Smooth muscle cell (in vitro differentiated cells): ENCODE results near the gene ARTN. TPM values are rescaled to one million over a fixed set of nuclear protein-coding genes. Genes with fewer than 3 reads are reported as not detected.
A peak's percentile ranks its signal among the peaks of the same experiment; 100 is the strongest.

Experiments
- DNase-seq: peaks from one replicate; lab custom pipeline; 2025; ENCODE audit not compliant: unreplicated experiment; lab: John Stamatoyannopoulos, UW
- H2AFZ ChIP-seq: fragments of 200-600 bp; sonication (generic); 2 replicates; pipeline ENCODE4 v1.6.0; 2016; ENCODE audit warnings: antibody characterized with exemption, low read depth, mild to moderate bottlenecking
- H3F3A ChIP-seq: fragments of 200-600 bp; sonication (generic); 2 replicates; pipeline ENCODE4 v1.6.0; 2017; ENCODE audit warnings: antibody characterized with exemption, low read depth
- H3K27ac ChIP-seq: fragments of 200-600 bp; sonication (generic); 2 replicates; pipeline ENCODE4 v1.5.1; 2016; ENCODE audit warnings: low read depth, mild to moderate bottlenecking
- H3K27me3 ChIP-seq: fragments of 200-600 bp; sonication (generic); 2 replicates; pipeline ENCODE4 v1.6.1; 2016; ENCODE audit warnings: low read depth, mild to moderate bottlenecking
- H3K36me3 ChIP-seq: fragments of 200-600 bp; sonication (generic); 2 replicates; pipeline ENCODE4 v1.5.1; 2016; ENCODE audit warnings: low read depth
- H3K4me1 ChIP-seq: fragments of 200-600 bp; sonication (generic); 2 replicates; pipeline ENCODE4 v1.5.1; 2016; ENCODE audit warnings: low read depth
- H3K4me2 ChIP-seq: fragments of 200-600 bp; sonication (generic); 2 replicates; pipeline ENCODE4 v1.6.0; 2016; ENCODE audit warnings: mild to moderate bottlenecking
- H3K4me3 ChIP-seq: fragments of 200-600 bp; sonication (generic); 2 replicates; pipeline ENCODE4 v1.5.1; 2016; ENCODE audit warnings: mild to moderate bottlenecking
- H3K79me2 ChIP-seq: fragments of 200-600 bp; sonication (generic); 2 replicates; pipeline ENCODE4 v1.6.0; 2016; ENCODE audit warnings: low read depth, mild to moderate bottlenecking
- H3K9ac ChIP-seq: fragments of 200-600 bp; sonication (generic); 2 replicates; pipeline ENCODE4 v1.6.0; 2016; ENCODE audit warnings: low read depth
- H3K9me3 ChIP-seq: fragments of 200-600 bp; sonication (generic); replicated peaks from 2 replicates; pipeline ENCODE4 v1.5.1; 2016; ENCODE audit warnings: low read depth
- H4K20me1 ChIP-seq: fragments of 200-600 bp; sonication (generic); 2 replicates; pipeline ENCODE4 v1.6.0; 2016; ENCODE audit warnings: low read depth
- WGBS: methylation state at CpG from one replicate; pipeline ENCODE4 v1.1.7; 2016; ENCODE audit warnings: low lambda C conversion rate; 5-methylcytosine and 5-hydroxymethylcytosine counted together
- polyA plus RNA-seq: library from polyadenylated mRNA; unstranded; fragments of >200 nt; fragmentation: Nextera tagmentation; extraction: Ambion mirVana; gene quantifications from 2 replicates; pipeline ENCODE4 v1.2.1, GENCODE V29; 2016
- total RNA-seq: library from RNA; depleted of rRNA; stranded (reverse); fragments of >200 nt; gene quantifications from 2 replicates; pipeline ENCODE4 v1.2.3, GENCODE V29; 2014
- TF ChIP-seq, protein P1 (sequence below): fragments of 200-600 bp; sonication (generic); IDR thresholded peaks from 2 replicates; pipeline ENCODE4 v1.5.1; 2017; ENCODE audit warnings: borderline replicate concordance, mild to moderate bottlenecking, antibody characterized with exemption; ENCODE audit not compliant: insufficient read depth, poor library complexity, severe bottlenecking

The ARTN gene
- total and polyA plus RNA-seq, 2 experiments from 2014 or later: 0.27 to 0.36 TPM

DNA sequence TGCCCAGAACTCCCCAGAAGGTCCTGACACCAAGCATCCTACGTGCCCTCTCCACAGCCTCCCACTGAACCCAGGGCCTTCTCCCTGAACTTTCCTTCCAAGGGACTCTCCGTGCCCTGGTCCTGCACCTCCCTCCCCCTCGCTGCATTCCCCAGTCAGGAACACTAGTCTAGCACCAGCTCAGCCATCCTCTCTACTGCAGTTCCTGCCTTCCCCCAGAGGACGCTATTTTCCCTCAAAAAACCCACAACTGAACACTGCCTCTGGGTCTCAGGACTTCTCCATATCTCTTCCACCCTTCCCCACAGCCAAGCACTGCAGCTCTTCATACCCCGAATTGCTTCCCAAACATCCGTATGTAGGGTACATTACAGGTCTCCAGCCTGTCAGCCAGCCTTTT is 12.6 kb upstream of the ARTN start:
- no peaks in the 10 kb centered on the region for H3K4me1 ChIP-seq
- no peaks in the 10 kb centered on the region for H3K79me2 ChIP-seq
- H3K4me3 ChIP-seq: no peak overlapping the region
- H4K20me1 ChIP-seq: no peaks in the 10 kb centered on the region
- TF ChIP-seq, protein P1, sequence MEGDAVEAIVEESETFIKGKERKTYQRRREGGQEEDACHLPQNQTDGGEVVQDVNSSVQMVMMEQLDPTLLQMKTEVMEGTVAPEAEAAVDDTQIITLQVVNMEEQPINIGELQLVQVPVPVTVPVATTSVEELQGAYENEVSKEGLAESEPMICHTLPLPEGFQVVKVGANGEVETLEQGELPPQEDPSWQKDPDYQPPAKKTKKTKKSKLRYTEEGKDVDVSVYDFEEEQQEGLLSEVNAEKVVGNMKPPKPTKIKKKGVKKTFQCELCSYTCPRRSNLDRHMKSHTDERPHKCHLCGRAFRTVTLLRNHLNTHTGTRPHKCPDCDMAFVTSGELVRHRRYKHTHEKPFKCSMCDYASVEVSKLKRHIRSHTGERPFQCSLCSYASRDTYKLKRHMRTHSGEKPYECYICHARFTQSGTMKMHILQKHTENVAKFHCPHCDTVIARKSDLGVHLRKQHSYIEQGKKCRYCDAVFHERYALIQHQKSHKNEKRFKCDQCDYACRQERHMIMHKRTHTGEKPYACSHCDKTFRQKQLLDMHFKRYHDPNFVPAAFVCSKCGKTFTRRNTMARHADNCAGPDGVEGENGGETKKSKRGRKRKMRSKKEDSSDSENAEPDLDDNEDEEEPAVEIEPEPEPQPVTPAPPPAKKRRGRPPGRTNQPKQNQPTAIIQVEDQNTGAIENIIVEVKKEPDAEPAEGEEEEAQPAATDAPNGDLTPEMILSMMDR: no peak
- 91% methylated on average over 5 of the region's 6 CpGs for WGBS
- H3K27me3 ChIP-seq: no peaks in the 10 kb centered on the region
- H3K36me3 ChIP-seq: no peaks in the 10 kb centered on the region
- no peak for DNase-seq
- H3K4me2 ChIP-seq: no peak overlapping the region
- no peaks in the 10 kb centered on the region for H3F3A ChIP-seq
- H3K27ac ChIP-seq: no peak overlapping the region
- no peak overlapping the region for H2AFZ ChIP-seq
- H3K9ac ChIP-seq: no peak overlapping the region
- no peaks in the 10 kb centered on the region for H3K9me3 ChIP-seq

DNA sequence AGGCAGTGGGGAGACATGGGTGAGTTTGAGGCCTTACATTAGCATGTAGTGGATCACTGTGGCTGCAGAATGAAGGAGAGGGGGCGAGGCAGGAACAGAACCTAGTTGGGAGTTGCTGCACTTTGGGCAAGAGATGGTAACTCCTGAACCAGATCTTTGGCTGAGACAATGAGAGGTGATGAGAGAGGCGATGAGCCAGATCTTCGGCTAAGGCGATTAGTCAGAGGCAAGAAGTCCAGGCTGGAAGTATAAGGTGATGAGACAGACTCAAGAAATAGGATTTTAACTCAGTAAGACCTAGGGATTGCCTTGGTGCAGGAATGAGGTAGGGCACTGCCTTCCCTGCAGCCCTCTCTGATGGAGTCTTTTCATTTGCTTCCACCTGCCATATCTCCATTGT is 9.1 kb upstream of the ARTN start:
- 95% methylated on average over 4 of the region's 4 CpGs for WGBS

DNA sequence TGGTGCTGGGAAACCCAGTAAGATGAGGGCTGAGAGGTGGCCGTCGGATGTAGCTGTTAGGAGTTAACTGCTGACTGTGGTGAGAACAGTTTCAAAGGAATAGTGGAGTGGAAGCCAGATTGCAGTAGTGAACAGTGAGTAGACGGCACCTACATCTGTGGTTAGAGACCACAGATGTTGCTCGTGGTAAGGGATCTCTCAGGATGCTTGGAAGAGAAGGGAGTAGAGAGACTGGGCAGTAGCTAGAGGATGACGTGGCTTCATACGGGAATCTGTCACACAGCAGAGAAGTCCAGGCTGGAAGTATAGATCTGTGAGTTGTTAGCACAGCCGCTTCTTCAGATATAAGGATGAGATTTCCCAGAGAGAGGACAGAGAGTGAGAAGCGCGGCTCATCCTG is 7.8 kb upstream of the ARTN start:
- TF ChIP-seq, protein P1: no peak
- H3K9ac ChIP-seq: no peak overlapping the region
- H3K79me2 ChIP-seq: no peaks in the 10 kb centered on the region
- no peaks in the 10 kb centered on the region for H3K4me1 ChIP-seq
- WGBS: 92% methylated on average over 9 of the region's 9 CpGs
- H3K27me3 ChIP-seq: no peaks in the 10 kb centered on the region
- no peak overlapping the region for H2AFZ ChIP-seq
- H4K20me1 ChIP-seq: no peaks in the 10 kb centered on the region
- H3K4me3 ChIP-seq: no peak overlapping the region
- no peak overlapping the region for H3K27ac ChIP-seq
- H3F3A ChIP-seq: no peaks in the 10 kb centered on the region
- DNase-seq: no peak
- no peak overlapping the region for H3K4me2 ChIP-seq
- H3K9me3 ChIP-seq: no peaks in the 10 kb centered on the region
- no peaks in the 10 kb centered on the region for H3K36me3 ChIP-seq

More for the DNA sequence above, 9.1 kb upstream of the ARTN start:
- H3K9me3 ChIP-seq: no peaks in the 10 kb centered on the region
- H3K9ac ChIP-seq: no peak overlapping the region
- no peaks in the 10 kb centered on the region for H3K4me1 ChIP-seq
- TF ChIP-seq, protein P1: no peak
- no peaks in the 10 kb centered on the region for H3F3A ChIP-seq
- no peaks in the 10 kb centered on the region for H4K20me1 ChIP-seq
- no peak overlapping the region for H3K4me3 ChIP-seq
- no peak overlapping the region for H3K27ac ChIP-seq
- H3K36me3 ChIP-seq: no peaks in the 10 kb centered on the region
- H2AFZ ChIP-seq: no peak overlapping the region
- no peaks in the 10 kb centered on the region for H3K27me3 ChIP-seq
- no peak overlapping the region for H3K4me2 ChIP-seq
- H3K79me2 ChIP-seq: no peaks in the 10 kb centered on the region
- DNase-seq: no peak

DNA sequence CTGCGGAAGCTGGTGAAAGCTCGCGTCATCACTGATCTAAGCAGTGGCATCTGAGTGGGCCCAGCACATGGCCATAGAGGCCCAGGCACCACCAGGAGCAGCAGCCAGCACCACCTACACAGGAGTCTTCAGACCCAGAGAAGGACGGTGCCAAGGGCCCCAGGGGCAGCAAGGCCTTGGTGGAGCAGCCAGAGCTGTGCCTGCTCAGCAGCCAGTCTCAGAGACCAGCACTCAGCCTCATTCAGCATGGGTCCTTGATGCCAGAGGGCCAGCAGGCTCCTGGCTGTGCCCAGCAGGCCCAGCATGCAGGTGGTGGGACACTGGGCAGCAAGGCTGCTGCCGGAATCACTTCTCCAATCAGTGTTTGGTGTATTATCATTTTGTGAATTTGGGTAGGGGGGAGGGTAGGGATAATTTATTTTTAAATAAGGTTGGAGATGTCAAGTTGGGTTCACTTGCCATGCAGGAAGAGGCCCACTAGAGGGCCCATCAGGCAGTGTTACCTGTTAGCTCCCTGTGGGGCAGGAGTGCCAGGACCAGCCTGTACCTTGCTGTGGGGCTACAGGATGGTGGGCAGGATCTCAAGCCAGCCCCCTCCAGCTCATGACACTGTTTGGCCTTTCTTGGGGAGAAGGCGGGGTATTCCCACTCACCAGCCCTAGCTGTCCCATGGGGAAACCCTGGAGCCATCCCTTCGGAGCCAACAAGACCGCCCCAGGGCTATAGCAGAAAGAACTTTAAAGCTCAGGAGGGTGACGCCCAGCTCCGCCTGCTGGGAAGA is 3.2 kb upstream of the ARTN start:
- Histone ChIP-seq H3K9ac (no peak overlapping the region), H3K4me1 (no peaks in the 10 kb centered on the region), H3K4me2 (no peak overlapping the region), H3K36me3 (no peaks in the 10 kb centered on the region), H3K27ac (no peak overlapping the region), H3K4me3 (no peak overlapping the region), H4K20me1 (no peaks in the 10 kb centered on the region), H3F3A (no peaks in the 10 kb centered on the region), H3K9me3 (no peaks in the 10 kb centered on the region), H2AFZ (no peak overlapping the region), H3K27me3 (no peaks in the 10 kb centered on the region), H3K79me2 (no peaks in the 10 kb centered on the region)
- TF ChIP-seq, protein P1: peak; percentile 32
- DNase-seq: no peak
- WGBS: 95% methylated on average over 10 of the region's 10 CpGs
